Breast epithelium (tissue), 4 donors: ENCODE results near the gene RRM2. TPM values are rescaled to one million over a fixed set of nuclear protein-coding genes. Genes with fewer than 3 reads are reported as not detected.

Experiments
- DNase-seq, 2 donors: peaks; one replicate each; pipeline ENCODE4 v3.0.0-alpha.2; 2019; ENCODE audit warnings: low spot score in 2 of 2
- H3K27ac ChIP-seq, 2 donors: fragments of 200-600 bp; sonication (generic) in 1 of 2; one replicate each; pipeline ENCODE4 v1.5.1; 2016 to 2019; ENCODE audit warnings: mild to moderate bottlenecking in 1 of 2
- H3K27me3 ChIP-seq, 2 donors: fragments of 200-600 bp; sonication (generic) in 1 of 2; one replicate each; pipeline versions ENCODE4 v1.5.1 to v1.6.0; 2017 to 2019; ENCODE audit warnings: control low read depth in 1 of 2, mild to moderate bottlenecking in 1 of 2
- H3K36me3 ChIP-seq: fragments of 200-600 bp; one replicate; pipeline ENCODE4 v1.5.1; 2019
- H3K4me1 ChIP-seq, 2 donors: fragments of 200-600 bp; sonication (generic); one replicate each; pipeline ENCODE4 v1.5.1; 2016 to 2019; ENCODE audit warnings: control low read depth in 1 of 2
- H3K4me3 ChIP-seq, 3 donors: fragments of 200-600 bp; sonication (generic); 1 replicate in 2 of 3; 2 replicates in 1 of 3; pipeline ENCODE4 v1.5.1; 2016 to 2019; ENCODE audit warnings: mild to moderate bottlenecking in 3 of 3, moderate library complexity in 2 of 3
- H3K9me3 ChIP-seq, 2 donors: fragments of 200-600 bp; sonication (generic) in 1 of 2; one replicate each; pipeline ENCODE4 v1.5.1; 2016 to 2019; ENCODE audit warnings: control low read depth in 1 of 2
- CTCF ChIP-seq, 3 donors: fragments of 450-650 bp; IDR thresholded peaks; one replicate each; pipeline ENCODE4 v1.5.1; 2016 to 2017; ENCODE audit warnings: antibody characterized with exemption in 3 of 3, mild to moderate bottlenecking in 3 of 3, moderate library complexity in 3 of 3
- POLR2A ChIP-seq: fragments of 450-650 bp; IDR thresholded peaks from one replicate; pipeline ENCODE4 v1.6.1; 2016; ENCODE audit warnings: antibody characterized with exemption, mild to moderate bottlenecking, moderate library complexity
- POLR2AphosphoS5 ChIP-seq, 3 donors: sonication (generic); formaldehyde crosslinking; IDR thresholded peaks; one replicate each; pipeline ENCODE4 v1.6.1; 2017; ENCODE audit warnings: antibody characterized with exemption in 3 of 3
- intact Hi-C: fragments of 100-400 bp; cut with DNase I; formaldehyde crosslinking; loops from one replicate; pipeline ENCODE4 v1.15.1; 2023; ENCODE audit warnings: low total_unique reads
- total RNA-seq, 3 donors: library from RNA; depleted of rRNA; stranded (reverse); fragments of >200 nt; gene quantifications; one replicate each; pipeline ENCODE4 v1.1.0, GENCODE V29; 2016

Gene RRM2
- total RNA-seq, 3 donors from 2014 or later, result 0.98 to 2.6 (median 1.6) TPM

- Histone ChIP-seq H3K27ac (no peak overlapping the region), H3K9me3 (no peaks in the 10 kb centered on the region), H3K4me3 (no peak overlapping the region), H3K27me3 (peaks cover 0 to 14% of the 10 kb centered on the region in 2 donors), H3K4me1 (peaks cover 4 to 12% of the 10 kb centered on the region in 2 donors), H3K36me3 (no peaks in the 10 kb centered on the region)
- intact Hi-C loops, result no loop called here
- TF ChIP-seq POLR2A, result no peak
- TF ChIP-seq CTCF (IDR thresholded peaks at IDR 0.05), result no peak
- TF ChIP-seq POLR2AphosphoS5 (IDR thresholded peaks at IDR 0.05), result no peak
- DNase-seq, result no peak
Observed at GRCh38 chr2:10119027-10119325, 3.6 kb upstream of the RRM2 start.

- Histone ChIP-seq H3K4me3 (peak overlapping the region; percentile 50 to 75 (median 74)), H3K9me3 (no peaks in the 10 kb centered on the region), H3K27me3 (peaks cover 0 to 19% of the 10 kb centered on the region in 2 donors), H3K36me3 (no peaks in the 10 kb centered on the region), H3K27ac (peak overlapping the region in 1 of 2 donors; percentile 69), H3K4me1 (peaks cover 4 to 12% of the 10 kb centered on the region in 2 donors)
- intact Hi-C loops, result no loop called here
- no peak for TF ChIP-seq POLR2A
- no peak for TF ChIP-seq CTCF (IDR thresholded peaks at IDR 0.05)
- TF ChIP-seq POLR2AphosphoS5 (IDR thresholded peaks at IDR 0.05), result no peak
- DNase-seq, result no peak
Observed at GRCh38 chr2:10119601-10120157, 2.9 kb upstream of the RRM2 start.

DNA sequence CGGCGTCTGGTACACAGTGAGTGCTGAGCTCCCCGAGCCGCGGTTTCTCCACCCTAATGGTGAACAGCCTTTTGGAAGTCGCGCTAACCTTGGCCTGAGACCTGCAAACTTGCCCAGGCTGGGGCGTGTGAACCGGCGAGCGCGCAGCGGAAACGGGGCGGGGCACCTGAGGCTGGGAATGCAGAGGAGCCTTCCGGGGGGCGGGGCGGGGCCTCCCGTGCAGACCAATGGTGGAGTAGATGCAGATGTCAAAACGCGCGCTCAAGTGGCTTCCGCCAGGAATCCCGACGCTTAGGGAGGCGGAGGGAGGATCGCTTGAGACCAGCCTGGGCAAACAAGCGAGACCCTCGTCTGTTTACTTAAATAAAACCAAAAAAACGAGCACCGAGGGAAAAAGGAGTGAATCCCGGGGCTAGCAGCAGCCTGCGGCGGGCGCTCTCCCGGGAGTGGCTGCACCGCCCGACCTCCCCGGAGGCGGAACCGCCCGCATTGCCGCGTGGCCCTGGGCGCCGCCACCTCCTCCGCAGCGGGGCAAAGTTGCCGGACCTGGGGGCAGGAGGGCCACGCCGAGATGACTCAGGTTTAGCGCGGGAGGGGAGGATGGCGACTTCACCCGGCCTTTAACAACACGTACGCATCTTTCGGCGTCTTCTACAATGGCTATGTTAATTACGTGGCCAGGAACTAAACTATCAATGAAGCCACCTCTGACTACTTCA lies 2.2 kb upstream of the RRM2 start:
- intact Hi-C loops, result no loop called here
- Histone ChIP-seq H3K36me3 (no peaks in the 10 kb centered on the region), H3K27me3 (peaks cover 0 to 19% of the 10 kb centered on the region in 2 donors), H3K9me3 (no peaks in the 10 kb centered on the region), H3K4me1 (peaks cover 4 to 12% of the 10 kb centered on the region in 2 donors), H3K27ac (peak overlapping the region; percentile 49 to 69), H3K4me3 (peak overlapping the region; percentile 50 to 75 (median 74))
- TF ChIP-seq POLR2AphosphoS5 (IDR thresholded peaks at IDR 0.05), result peak in 1 of 3 donors; percentile 23
- TF ChIP-seq CTCF (IDR thresholded peaks at IDR 0.05), result peak in 1 of 3 donors; percentile 11
- TF ChIP-seq POLR2A, result no peak
- DNase-seq, result peak; percentile 93

DNA sequence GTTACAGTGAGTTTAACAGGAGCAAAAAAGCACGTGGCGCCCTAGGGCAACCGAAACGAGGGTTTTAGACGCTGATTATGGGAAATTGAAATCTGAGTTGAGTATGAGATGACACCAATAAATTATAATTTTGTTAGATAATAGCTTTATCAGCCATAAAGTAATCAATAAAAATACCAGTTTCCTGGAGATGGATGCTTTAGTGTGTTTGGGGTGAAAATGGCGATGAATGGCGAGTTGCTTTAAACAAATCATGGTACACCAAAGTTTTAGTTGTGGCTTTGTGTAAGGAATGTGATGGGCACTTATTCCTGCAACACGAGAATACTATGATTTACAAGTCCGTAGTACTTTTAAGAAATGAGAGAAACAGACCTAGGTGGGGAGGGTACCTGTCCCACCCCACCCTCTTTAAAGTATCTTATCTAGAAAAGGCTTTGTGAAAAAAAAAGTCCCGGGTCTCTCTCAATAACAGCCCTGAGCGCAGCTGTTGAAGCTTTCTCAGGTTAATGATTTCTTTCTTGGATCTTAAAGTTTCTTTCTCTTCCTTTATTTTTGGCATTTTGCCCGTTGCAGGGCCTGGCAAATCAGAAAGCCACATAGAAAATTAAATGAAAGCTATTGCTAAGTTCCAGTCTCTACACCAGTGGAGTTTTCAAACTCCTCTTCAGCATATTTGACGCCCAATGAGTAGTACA lies 1.5 kb upstream of the RRM2 start:
- Histone ChIP-seq H3K4me3 (peak overlapping the region; percentile 50 to 75 (median 74)), H3K27ac (peak overlapping the region; percentile 49 to 69), H3K9me3 (no peaks in the 10 kb centered on the region), H3K36me3 (no peaks in the 10 kb centered on the region), H3K27me3 (peaks cover 0 to 19% of the 10 kb centered on the region in 2 donors), H3K4me1 (peaks cover 4 to 12% of the 10 kb centered on the region in 2 donors)
- no peak for DNase-seq
- intact Hi-C loops, result no loop called here
- TF ChIP-seq POLR2A (no peak), POLR2AphosphoS5 (IDR thresholded peaks at IDR 0.05) (no peak), CTCF (IDR thresholded peaks at IDR 0.05) (no peak)

DNA sequence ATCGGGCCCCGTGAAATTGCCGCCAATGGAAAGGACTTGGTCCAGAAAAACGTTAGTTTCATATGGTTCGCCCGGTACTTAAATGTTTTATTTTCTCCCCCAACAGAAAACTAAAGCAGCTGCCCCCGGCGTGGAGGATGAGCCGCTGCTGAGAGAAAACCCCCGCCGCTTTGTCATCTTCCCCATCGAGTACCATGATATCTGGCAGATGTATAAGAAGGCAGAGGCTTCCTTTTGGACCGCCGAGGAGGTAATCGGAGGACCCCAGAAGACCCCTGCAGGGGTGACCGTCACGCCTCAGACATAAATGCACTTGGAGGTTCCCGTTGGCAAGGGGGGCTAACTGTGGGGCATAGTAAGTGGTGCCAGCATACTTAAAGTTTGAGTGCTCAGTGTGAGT lies 742 bp downstream of the RRM2 start:
- intact Hi-C loops, result no loop called here
- Histone ChIP-seq H3K27ac (no peak overlapping the region), H3K36me3 (no peaks in the 10 kb centered on the region), H3K27me3 (peaks cover 0 to 19% of the 10 kb centered on the region in 2 donors), H3K4me1 (peaks cover 4 to 12% of the 10 kb centered on the region in 2 donors), H3K9me3 (no peaks in the 10 kb centered on the region), H3K4me3 (peak overlapping the region; percentile 43 to 77 (median 52))
- TF ChIP-seq CTCF (IDR thresholded peaks at IDR 0.05) (no peak), POLR2A (no peak), POLR2AphosphoS5 (IDR thresholded peaks at IDR 0.05) (no peak)
- no peak for DNase-seq
